Smooth muscle cell (in vitro differentiated cells): ENCODE data around the gene ZNF750. TPM values are rescaled to one million over a fixed set of nuclear protein-coding genes. Genes with fewer than 3 reads are reported as not detected.

Experiments used
- DNase-seq: peaks from one replicate; lab custom pipeline; 2025; ENCODE audit not compliant: unreplicated experiment; lab: John Stamatoyannopoulos, UW
- H2AFZ ChIP-seq: fragments of 200-600 bp; sonication (generic); 2 replicates; pipeline ENCODE4 v1.6.0; 2016; ENCODE audit warnings: antibody characterized with exemption, low read depth, mild to moderate bottlenecking
- H3F3A ChIP-seq: fragments of 200-600 bp; sonication (generic); 2 replicates; pipeline ENCODE4 v1.6.0; 2017; ENCODE audit warnings: antibody characterized with exemption, low read depth
- H3K27ac ChIP-seq: fragments of 200-600 bp; sonication (generic); 2 replicates; pipeline ENCODE4 v1.5.1; 2016; ENCODE audit warnings: low read depth, mild to moderate bottlenecking
- H3K27me3 ChIP-seq: fragments of 200-600 bp; sonication (generic); 2 replicates; pipeline ENCODE4 v1.6.1; 2016; ENCODE audit warnings: low read depth, mild to moderate bottlenecking
- H3K36me3 ChIP-seq: fragments of 200-600 bp; sonication (generic); 2 replicates; pipeline ENCODE4 v1.5.1; 2016; ENCODE audit warnings: low read depth
- H3K4me1 ChIP-seq: fragments of 200-600 bp; sonication (generic); 2 replicates; pipeline ENCODE4 v1.5.1; 2016; ENCODE audit warnings: low read depth
- H3K4me2 ChIP-seq: fragments of 200-600 bp; sonication (generic); 2 replicates; pipeline ENCODE4 v1.6.0; 2016; ENCODE audit warnings: mild to moderate bottlenecking
- H3K4me3 ChIP-seq: fragments of 200-600 bp; sonication (generic); 2 replicates; pipeline ENCODE4 v1.5.1; 2016; ENCODE audit warnings: mild to moderate bottlenecking
- H3K79me2 ChIP-seq: fragments of 200-600 bp; sonication (generic); 2 replicates; pipeline ENCODE4 v1.6.0; 2016; ENCODE audit warnings: low read depth, mild to moderate bottlenecking
- H3K9ac ChIP-seq: fragments of 200-600 bp; sonication (generic); 2 replicates; pipeline ENCODE4 v1.6.0; 2016; ENCODE audit warnings: low read depth
- H3K9me3 ChIP-seq: fragments of 200-600 bp; sonication (generic); replicated peaks from 2 replicates; pipeline ENCODE4 v1.5.1; 2016; ENCODE audit warnings: low read depth
- H4K20me1 ChIP-seq: fragments of 200-600 bp; sonication (generic); 2 replicates; pipeline ENCODE4 v1.6.0; 2016; ENCODE audit warnings: low read depth
- CTCF ChIP-seq: fragments of 200-600 bp; sonication (generic); IDR thresholded peaks from 2 replicates; pipeline ENCODE4 v1.5.1; 2017; ENCODE audit warnings: borderline replicate concordance, mild to moderate bottlenecking, antibody characterized with exemption; ENCODE audit not compliant: insufficient read depth, poor library complexity, severe bottlenecking
- WGBS: methylation state at CpG from one replicate; pipeline ENCODE4 v1.1.7; 2016; ENCODE audit warnings: low lambda C conversion rate; 5-methylcytosine and 5-hydroxymethylcytosine counted together
- polyA plus RNA-seq: library from polyadenylated mRNA; unstranded; fragments of >200 nt; fragmentation: Nextera tagmentation; extraction: Ambion mirVana; gene quantifications from 2 replicates; pipeline ENCODE4 v1.2.1, GENCODE V29; 2016
- total RNA-seq: library from RNA; depleted of rRNA; stranded (reverse); fragments of >200 nt; gene quantifications from 2 replicates; pipeline ENCODE4 v1.2.3, GENCODE V29; 2014

The ZNF750 gene
- total and polyA plus RNA-seq, 2 experiments from 2014 or later: 0.93 to 7.1 TPM

- Histone ChIP-seq H3K27ac (no peak overlapping the region), H3K4me2 (no peak overlapping the region), H3K36me3 (no peaks in the 10 kb centered on the region), H3K27me3 (no peaks in the 10 kb centered on the region), H3K9me3 (no peaks in the 10 kb centered on the region), H3K4me3 (no peak overlapping the region), H3K9ac (no peak overlapping the region), H3F3A (peaks cover 11% of the 10 kb centered on the region), H3K79me2 (no peaks in the 10 kb centered on the region), H2AFZ (no peak overlapping the region), H3K4me1 (no peaks in the 10 kb centered on the region), H4K20me1 (no peaks in the 10 kb centered on the region)
- WGBS: 97% methylated on average over 29 of the region's 29 CpGs
- DNase-seq: no peak
- no peak for TF ChIP-seq CTCF
Measured at GRCh38 chr17:82831041-82831817, 8.6 kb downstream of the ZNF750 start.

- 97% methylated on average over 21 of the region's 22 CpGs for WGBS
- H3K9me3 ChIP-seq: no peaks in the 10 kb centered on the region
- H4K20me1 ChIP-seq: no peaks in the 10 kb centered on the region
- H2AFZ ChIP-seq: no peak overlapping the region
- H3K79me2 ChIP-seq: no peaks in the 10 kb centered on the region
- no peak overlapping the region for H3K9ac ChIP-seq
- no peak for DNase-seq
- peaks cover 5% of the 10 kb centered on the region for H3F3A ChIP-seq
- no peak overlapping the region for H3K4me3 ChIP-seq
- H3K4me2 ChIP-seq: no peak overlapping the region
- H3K27ac ChIP-seq: no peak overlapping the region
- H3K27me3 ChIP-seq: no peaks in the 10 kb centered on the region
- H3K36me3 ChIP-seq: no peaks in the 10 kb centered on the region
- no peaks in the 10 kb centered on the region for H3K4me1 ChIP-seq
- no peak for TF ChIP-seq CTCF
Measured at GRCh38 chr17:82830249-82830661, 9.6 kb downstream of the ZNF750 start.

GRCh38 chr17:82828875-82829487, 10.8 kb downstream of the ZNF750 start:
- no peak overlapping the region for H3K27ac ChIP-seq

More at GRCh38 chr17:82828875-82829487, 10.8 kb downstream of the ZNF750 start:
- H3F3A ChIP-seq: no peaks in the 10 kb centered on the region
- no peak for TF ChIP-seq CTCF
- no peak overlapping the region for H3K4me2 ChIP-seq
- no peak overlapping the region for H3K9ac ChIP-seq
- H3K27me3 ChIP-seq: no peaks in the 10 kb centered on the region
- H3K79me2 ChIP-seq: no peaks in the 10 kb centered on the region
- 98% methylated on average over 26 of the region's 26 CpGs for WGBS
- no peak overlapping the region for H3K4me3 ChIP-seq
- H3K36me3 ChIP-seq: no peaks in the 10 kb centered on the region
- DNase-seq: no peak
- H4K20me1 ChIP-seq: no peaks in the 10 kb centered on the region
- no peaks in the 10 kb centered on the region for H3K9me3 ChIP-seq
- H2AFZ ChIP-seq: no peak overlapping the region
- H3K4me1 ChIP-seq: no peaks in the 10 kb centered on the region
